ENCODE data around the gene FLII. TPM values are rescaled to one million over a fixed set of nuclear protein-coding genes. Genes with fewer than 3 reads are reported as not detected.

The FLII gene
- total and polyA plus RNA-seq, 12 donors, result 150 to 652 (median 297) TPM

DNA sequence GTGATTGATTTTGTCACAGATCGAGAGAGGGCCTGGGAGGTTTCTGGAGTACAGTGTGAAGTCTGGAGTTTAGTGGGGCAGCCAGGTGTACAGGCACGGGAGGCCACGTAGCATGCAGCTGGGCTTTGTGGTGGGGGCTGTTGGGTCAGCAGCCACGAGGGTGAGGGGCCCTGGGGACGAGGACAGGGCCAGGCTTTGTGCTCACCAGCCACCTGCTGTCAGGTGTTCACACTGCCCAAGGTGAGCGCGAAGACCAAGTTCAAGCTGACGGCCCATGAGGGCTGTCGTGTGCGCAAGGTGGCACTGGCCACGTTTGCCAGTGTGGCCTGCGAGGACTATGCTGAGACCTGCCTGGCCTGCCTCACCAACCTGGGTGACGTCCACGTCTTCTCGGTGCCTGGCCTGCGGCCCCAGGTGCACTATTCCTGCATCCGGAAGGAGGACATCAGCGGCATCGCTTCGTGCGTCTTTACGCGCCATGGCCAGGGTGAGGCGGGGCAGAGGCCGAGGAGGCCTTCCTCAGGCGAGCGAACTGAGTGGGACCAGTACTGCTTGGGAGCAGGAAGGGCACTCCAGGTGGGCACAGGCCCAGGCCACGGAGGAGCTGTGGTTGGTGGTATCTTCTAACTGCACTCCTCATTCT is 17.2 kb downstream of the FLII start:
- H3K36me3 ChIP-seq (replicated peaks in 1 of 2), result peaks cover 0 to 38% of the 10 kb centered on the region in 2 donors
- H3K9me3 ChIP-seq (replicated peaks in 1 of 3), result no peaks in the 10 kb centered on the region
- intact Hi-C loops (cut with DNase I), result no loop called here
- TF ChIP-seq, protein P1, sequence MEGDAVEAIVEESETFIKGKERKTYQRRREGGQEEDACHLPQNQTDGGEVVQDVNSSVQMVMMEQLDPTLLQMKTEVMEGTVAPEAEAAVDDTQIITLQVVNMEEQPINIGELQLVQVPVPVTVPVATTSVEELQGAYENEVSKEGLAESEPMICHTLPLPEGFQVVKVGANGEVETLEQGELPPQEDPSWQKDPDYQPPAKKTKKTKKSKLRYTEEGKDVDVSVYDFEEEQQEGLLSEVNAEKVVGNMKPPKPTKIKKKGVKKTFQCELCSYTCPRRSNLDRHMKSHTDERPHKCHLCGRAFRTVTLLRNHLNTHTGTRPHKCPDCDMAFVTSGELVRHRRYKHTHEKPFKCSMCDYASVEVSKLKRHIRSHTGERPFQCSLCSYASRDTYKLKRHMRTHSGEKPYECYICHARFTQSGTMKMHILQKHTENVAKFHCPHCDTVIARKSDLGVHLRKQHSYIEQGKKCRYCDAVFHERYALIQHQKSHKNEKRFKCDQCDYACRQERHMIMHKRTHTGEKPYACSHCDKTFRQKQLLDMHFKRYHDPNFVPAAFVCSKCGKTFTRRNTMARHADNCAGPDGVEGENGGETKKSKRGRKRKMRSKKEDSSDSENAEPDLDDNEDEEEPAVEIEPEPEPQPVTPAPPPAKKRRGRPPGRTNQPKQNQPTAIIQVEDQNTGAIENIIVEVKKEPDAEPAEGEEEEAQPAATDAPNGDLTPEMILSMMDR (IDR thresholded peaks at IDR 0.05), result no peak
- no peak for TF ChIP-seq POLR2A (IDR thresholded peaks at IDR 0.05)
- no peaks in the 10 kb centered on the region for H3K27me3 ChIP-seq
- H3K27ac ChIP-seq, result no peak overlapping the region
- 89 to 91% (median 90%) methylated on average over 20 to 28 of the region's 28 CpGs for WGBS, 4 donors
- H3K4me1 ChIP-seq (replicated peaks in 1 of 2), result peaks cover 2% of the 10 kb centered on the region in 2 donors
- no peak for DNase-seq
- no peak overlapping the region for H3K4me3 ChIP-seq

GRCh38 chr17:18240449-18240848 is 18.1 kb downstream of the FLII start:
- H3K27ac ChIP-seq, result no peak overlapping the region
- intact Hi-C loops (cut with DNase I), result no loop called here
- no peaks in the 10 kb centered on the region for H3K9me3 ChIP-seq (replicated peaks in 1 of 3)
- peaks cover 0 to 31% of the 10 kb centered on the region in 2 donors for H3K36me3 ChIP-seq (replicated peaks in 1 of 2)
- 92 to 100% (median 96%) methylated on average over 3 to 19 of the region's 19 CpGs for WGBS, 4 donors
- DNase-seq, result no peak
- no peaks in the 10 kb centered on the region for H3K27me3 ChIP-seq
- H3K4me1 ChIP-seq (replicated peaks in 1 of 2), result peaks cover 11% of the 10 kb centered on the region in 2 donors
- no peak overlapping the region for H3K4me3 ChIP-seq
- no peak for TF ChIP-seq POLR2A (IDR thresholded peaks at IDR 0.05)
- TF ChIP-seq, protein P1 (IDR thresholded peaks at IDR 0.05), result no peak

GRCh38 chr17:18238299-18238698 is 20.2 kb downstream of the FLII start:
- no peaks in the 10 kb centered on the region for H3K27me3 ChIP-seq
- H3K27ac ChIP-seq, result no peak overlapping the region
- DNase-seq, result no peak
- H3K4me3 ChIP-seq, result no peak overlapping the region
- intact Hi-C loops (cut with DNase I), result no loop called here
- peaks cover 0 to 38% of the 10 kb centered on the region in 2 donors for H3K36me3 ChIP-seq (replicated peaks in 1 of 2)
- no peaks in the 10 kb centered on the region for H3K9me3 ChIP-seq (replicated peaks in 1 of 3)
- TF ChIP-seq, protein P1 (IDR thresholded peaks at IDR 0.05), result no peak
- TF ChIP-seq POLR2A (IDR thresholded peaks at IDR 0.05), result no peak
- WGBS, 4 donors, result 78 to 96% (median 94%) methylated on average over 7 to 18 of the region's 18 CpGs
- H3K4me1 ChIP-seq (replicated peaks in 1 of 2), result peaks cover 16 to 17% of the 10 kb centered on the region in 2 donors

DNA sequence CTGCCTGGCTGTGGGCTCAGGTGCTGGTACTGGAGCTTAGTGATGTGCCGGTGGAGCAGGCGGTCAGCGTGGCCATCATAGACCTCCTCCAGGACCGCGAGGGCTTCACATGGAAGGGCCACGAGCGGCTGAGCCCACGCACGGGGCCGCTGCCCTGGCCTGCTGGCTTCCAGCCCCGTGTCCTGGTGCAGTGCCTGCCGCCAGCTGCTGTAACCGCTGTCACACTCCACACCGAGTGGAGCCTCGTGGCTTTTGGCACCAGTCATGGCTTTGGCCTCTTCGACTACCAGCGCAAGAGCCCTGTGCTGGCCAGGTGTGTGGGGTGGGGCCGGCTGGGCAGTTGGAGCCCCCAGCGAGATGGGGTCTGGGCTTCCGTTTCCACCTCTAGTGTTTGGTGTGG is 21.1 kb downstream of the FLII start:
- no peak overlapping the region for H3K4me3 ChIP-seq
- TF ChIP-seq, protein P1 (IDR thresholded peaks at IDR 0.05), result no peak
- H3K4me1 ChIP-seq (replicated peaks in 1 of 2), result peaks cover 16 to 17% of the 10 kb centered on the region in 2 donors
- no peaks in the 10 kb centered on the region for H3K9me3 ChIP-seq (replicated peaks in 1 of 3)
- WGBS, 4 donors, result 89 to 94% (median 94%) methylated on average over 10 to 20 of the region's 20 CpGs; no CpG with 5 or more reads in 1 of the 4 donors
- DNase-seq, result no peak
- H3K27me3 ChIP-seq, result no peaks in the 10 kb centered on the region
- intact Hi-C loops (cut with DNase I), result no loop called here
- H3K27ac ChIP-seq, result no peak overlapping the region
- peaks cover 0 to 38% of the 10 kb centered on the region in 2 donors for H3K36me3 ChIP-seq (replicated peaks in 1 of 2)

Data from adrenal gland (tissue), 12 donors.